ENCODE measurements around the gene AVPI1. TPM values are rescaled to one million over a fixed set of nuclear protein-coding genes. Genes with fewer than 3 reads are reported as not detected.
"Not testable (repeated sequence)": the region's sequence is repeated elsewhere in the genome, so short reads cannot be mapped to it uniquely, and the experiment has no call there.

AVPI1 gene
- total RNA-seq, 1 donor from 2014 or later = 0.42 TPM

GRCh38 chr10:97643441-97643985 lies 43.5 kb downstream of the AVPI1 start:
- intact Hi-C loops (cut with micrococcal nuclease) = loop anchor here (5.0 kb wide), 1 partner anchor 811 kb away; the partner anchor contains the start of gene LCOR

GRCh38 chr10:97642471-97643159 lies 44.4 kb downstream of the AVPI1 start:
- intact Hi-C loops (cut with micrococcal nuclease) = loop anchor here (5.0 kb wide), 1 partner anchor 810 kb away; the partner anchor contains the start of gene LCOR

- intact Hi-C loops (cut with micrococcal nuclease) = loop anchor here (1.0 to 5.0 kb wide), 15 partner anchors 8 to 1789 kb away; partner anchors contain the start of genes ARHGAP19, AVPI1, EXOSC1 and FRAT1
Measured at GRCh38 chr10:97640868-97641811, 45.9 kb downstream of the AVPI1 start.

- intact Hi-C loops (cut with micrococcal nuclease) = loop anchor here (1.0 to 5.0 kb wide), 14 partner anchors 9 to 1790 kb away; partner anchors contain the start of genes ARHGAP19, AVPI1, EXOSC1 and FRAT1
Measured at GRCh38 chr10:97640174-97640867, 46.7 kb downstream of the AVPI1 start, which contains the start of gene PI4K2A. Gene PI4K2A, plus strand, starts transcription at chr10:97640671. Its CDS starts 72 bp downstream, at chr10:97640743.

DNA sequence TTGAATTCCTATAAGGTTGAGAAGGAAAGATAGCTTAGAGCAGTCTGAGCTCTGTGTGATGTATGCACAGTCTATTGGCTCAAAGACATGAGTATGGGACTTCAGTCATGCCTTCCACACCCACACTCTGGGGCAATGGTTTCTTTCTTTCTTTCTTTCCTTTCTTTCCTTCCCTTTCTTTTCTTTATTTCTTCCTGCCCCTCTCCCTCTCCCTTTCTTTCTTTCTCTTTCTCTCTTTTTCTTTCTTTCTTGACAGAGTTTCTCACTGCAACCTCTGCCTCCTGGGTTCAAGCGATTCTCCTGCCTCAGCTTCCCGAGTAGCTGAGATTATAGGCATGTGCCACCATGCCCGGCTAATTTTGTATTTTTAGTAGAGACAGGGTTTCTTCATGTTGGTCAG lies 48.0 kb downstream of the AVPI1 start:
- intact Hi-C loops (cut with micrococcal nuclease) = not testable (repeated sequence)

- intact Hi-C loops (cut with micrococcal nuclease) = no loop called here
Measured at GRCh38 chr10:97635577-97635976, 51.5 kb downstream of the AVPI1 start.

DNA sequence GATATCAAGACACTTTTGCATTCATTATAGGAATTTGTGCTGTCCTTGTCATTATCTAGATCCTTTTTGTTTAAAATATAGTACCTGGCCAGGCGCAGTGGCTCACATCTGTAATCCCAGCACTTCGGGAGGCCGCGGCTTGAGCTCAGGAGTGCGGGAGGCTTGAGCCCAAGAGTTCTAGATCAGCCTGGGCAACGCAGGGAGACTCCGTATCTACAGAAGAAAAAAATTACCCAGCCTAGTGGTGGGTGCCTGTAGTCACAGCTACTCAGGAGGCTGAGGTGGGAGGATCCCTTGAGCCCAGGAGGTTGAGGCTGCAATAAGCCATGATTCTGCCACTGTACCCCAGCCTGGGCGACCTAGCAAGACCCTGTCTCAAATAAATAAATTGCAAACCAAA lies 53.1 kb downstream of the AVPI1 start:
- intact Hi-C loops (cut with micrococcal nuclease) = loop anchor here (1.0 to 5.0 kb wide), 10 partner anchors 7 to 1942 kb away; partner anchors contain the start of genes ARHGAP19, AVPI1, MMS19 and PGAM1

GRCh38 chr10:97632949-97633884 lies 53.8 kb downstream of the AVPI1 start, which contains the start of gene MORN4:
Gene MORN4, minus strand, starts transcription at chr10:97633500. Its CDS starts 13,847 bp downstream, at chr10:97619653.
- intact Hi-C loops (cut with micrococcal nuclease) = loop anchor here (1.0 to 5.0 kb wide), 10 partner anchors 8 to 1941 kb away; partner anchors contain the start of genes ARHGAP19, AVPI1, MMS19 and PGAM1

DNA sequence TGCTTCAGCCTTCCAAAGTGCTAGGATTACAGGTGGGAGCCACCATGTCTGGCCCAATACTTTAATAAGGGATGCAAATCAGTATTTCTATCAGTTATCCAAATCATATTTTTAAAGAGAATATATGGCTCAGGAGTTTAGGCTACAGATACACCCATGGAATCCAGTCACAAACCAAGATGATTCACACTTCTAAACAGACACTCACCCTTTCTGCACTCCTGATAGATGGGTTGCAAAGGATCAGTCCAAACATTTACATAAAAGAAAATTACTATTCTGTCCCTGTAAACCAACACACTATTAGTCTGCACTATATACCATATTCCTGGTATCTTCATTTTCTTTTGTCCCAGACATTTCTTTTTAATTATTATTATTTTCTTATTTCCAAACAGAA lies 55.9 kb downstream of the AVPI1 start:
- intact Hi-C loops (cut with micrococcal nuclease) = loop anchor here (5.0 kb wide), 1 partner anchor 1939 kb away; the partner anchor contains the start of gene TCTN3

GRCh38 chr10:97629289-97629688 lies 57.8 kb downstream of the AVPI1 start:
- intact Hi-C loops (cut with micrococcal nuclease) = no loop called here

GRCh38 chr10:97628228-97628627 lies 58.8 kb downstream of the AVPI1 start:
- intact Hi-C loops (cut with micrococcal nuclease) = no loop called here

DNA sequence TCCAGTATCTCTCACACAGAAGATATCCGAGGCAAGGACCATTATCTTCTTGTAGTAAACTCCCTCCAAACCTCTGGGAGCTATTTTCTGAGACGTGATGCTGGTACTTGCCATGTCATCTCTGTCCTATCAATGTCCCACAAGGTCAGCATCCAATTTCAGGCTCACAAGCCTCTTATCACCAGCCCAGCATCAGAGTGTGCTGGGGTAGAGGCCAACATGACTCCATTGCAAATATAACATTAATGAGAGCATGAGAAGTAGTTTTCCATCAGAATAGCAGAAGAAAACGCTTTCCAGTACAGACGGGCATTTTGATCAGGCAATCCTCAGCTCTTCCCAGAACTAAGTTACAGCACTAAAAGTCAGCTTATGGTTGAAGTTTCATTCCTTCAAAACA lies 59.3 kb downstream of the AVPI1 start:
- intact Hi-C loops (cut with micrococcal nuclease) = no loop called here

Other genes starting within 250 kb of the AVPI1 start
- 53.8 and 57.6 TPM in 2 replicates for gene EXOSC1, start 241.2 kb downstream of the AVPI1 start, total RNA-seq
- gene ZDHHC16, start 241.1 kb downstream of the AVPI1 start, total RNA-seq = 45.2 and 47.0 TPM in 2 replicates
- gene MMS19, start 188.8 kb downstream of the AVPI1 start, total RNA-seq = 71.2 and 73.6 TPM in 2 replicates
- 0.90 and 1.5 TPM in 2 replicates for gene UBTD1, start 188.3 kb downstream of the AVPI1 start, total RNA-seq
- 0.32 TPM in 1 of 2 replicates, not detected in the other for gene ANKRD2, start 114.5 kb downstream of the AVPI1 start, total RNA-seq
- gene HOGA1, start 102.9 kb downstream of the AVPI1 start, total RNA-seq = not detected in 2 replicates
- gene C10orf62, start 97.5 kb downstream of the AVPI1 start, total RNA-seq = not detected in 2 replicates
- gene MORN4, start 53.7 kb downstream of the AVPI1 start, total RNA-seq = 1.1 and 1.3 TPM in 2 replicates
- 13.9 and 14.1 TPM in 2 replicates for gene PI4K2A, start 46.6 kb downstream of the AVPI1 start, total RNA-seq
- 2.7 TPM in 2 replicates for gene MARVELD1, start 26.5 kb upstream of the AVPI1 start, total RNA-seq
- 33.1 and 33.6 TPM in 2 replicates for gene ZFYVE27, start 49.9 kb upstream of the AVPI1 start, total RNA-seq
- gene SFRP5, start 84.8 kb upstream of the AVPI1 start, total RNA-seq = not detected in 2 replicates
- 5.3 and 5.5 TPM in 2 replicates for gene GOLGA7B, start 162.6 kb upstream of the AVPI1 start, total RNA-seq

Data from T-helper 1 cell treated with Interleukin-12 subunit alpha and Interleukin-12 subunit beta and Interleukin-4 antibody, amounts not matched to agents 30 ng/mL and 1 ng/mL, for 36 hours (primary cell).